HEK293 (cell line): Measurements from ENCODE around the gene KREMEN2.

Experiments
- REPIN1 ChIP-seq: fragments of 450-650 bp; formaldehyde crosslinking; IDR thresholded peaks from 2 replicates; pipeline ENCODE4 v1.5.1; 2017; ENCODE audit warnings: missing biosample characterization, missing genetic modification characterization, low read depth
- SP3 ChIP-seq: fragments of 450-650 bp; formaldehyde crosslinking; IDR thresholded peaks from 2 replicates; pipeline ENCODE4 v1.5.1; 2016; ENCODE audit warnings: missing biosample characterization, missing genetic modification characterization
- TCF7L2 ChIP-seq: IDR thresholded peaks from 2 replicates; pipeline ENCODE4 v1.6.1; 2011; ENCODE audit warnings: low read depth, mild to moderate bottlenecking, inconsistent platforms, low read length, moderate library complexity, borderline replicate concordance
- ZBTB1 ChIP-seq: fragments of 450-650 bp; formaldehyde crosslinking; IDR thresholded peaks from 2 replicates; pipeline ENCODE4 v1.5.1; 2016; ENCODE audit warnings: missing biosample characterization, missing genetic modification characterization
- ZBTB44 ChIP-seq: fragments of 450-650 bp; IDR thresholded peaks from 2 replicates; pipeline ENCODE4 v1.5.1; 2018; ENCODE audit warnings: missing biosample characterization, mild to moderate bottlenecking, missing genetic modification characterization
- ZBTB8A ChIP-seq: fragments of 450-650 bp; formaldehyde crosslinking; IDR thresholded peaks from 2 replicates; pipeline ENCODE4 v1.5.1; 2016; ENCODE audit warnings: missing biosample characterization, missing genetic modification characterization
- ZFP69B ChIP-seq: fragments of 450-650 bp; formaldehyde crosslinking; IDR thresholded peaks from 2 replicates; pipeline ENCODE4 v1.5.1; 2016; ENCODE audit warnings: missing biosample characterization, missing genetic modification characterization
- ZNF10 ChIP-seq: fragments of 450-650 bp; formaldehyde crosslinking; IDR thresholded peaks from 2 replicates; pipeline ENCODE4 v1.5.1; 2017; ENCODE audit warnings: missing biosample characterization, missing genetic modification characterization
- ZNF146 ChIP-seq: fragments of 450-650 bp; formaldehyde crosslinking; IDR thresholded peaks from 2 replicates; pipeline ENCODE4 v1.5.1; 2016; ENCODE audit warnings: missing biosample characterization, missing genetic modification characterization
- ZNF202 ChIP-seq: fragments of 450-650 bp; formaldehyde crosslinking; IDR thresholded peaks from 2 replicates; pipeline ENCODE4 v1.5.1; 2016; ENCODE audit warnings: missing biosample characterization, missing genetic modification characterization, borderline replicate concordance
- ZNF24 ChIP-seq: fragments of 450-650 bp; formaldehyde crosslinking; IDR thresholded peaks from 2 replicates; pipeline ENCODE4 v1.5.1; 2016; ENCODE audit warnings: missing biosample characterization, missing genetic modification characterization
- ZNF248 ChIP-seq: fragments of 450-650 bp; formaldehyde crosslinking; IDR thresholded peaks from 2 replicates; pipeline ENCODE4 v1.5.1; 2017; ENCODE audit warnings: missing biosample characterization, missing genetic modification characterization
- ZNF292 ChIP-seq: fragments of 450-650 bp; formaldehyde crosslinking; IDR thresholded peaks from 2 replicates; pipeline ENCODE4 v1.5.1; 2016; ENCODE audit warnings: low read depth, missing biosample characterization, missing genetic modification characterization, borderline replicate concordance
- ZNF302 ChIP-seq: fragments of 450-650 bp; formaldehyde crosslinking; IDR thresholded peaks from 2 replicates; pipeline ENCODE4 v1.5.1; 2016; ENCODE audit warnings: missing biosample characterization, missing genetic modification characterization, low read depth
- ZNF366 ChIP-seq: fragments of 450-650 bp; formaldehyde crosslinking; conservative IDR thresholded peaks from 2 replicates; pipeline ENCODE4 v1.5.1; 2016; ENCODE audit warnings: missing biosample characterization, missing genetic modification characterization
- ZNF37A ChIP-seq: fragments of 450-650 bp; IDR thresholded peaks from 2 replicates; pipeline ENCODE4 v1.5.1; 2018; ENCODE audit warnings: missing biosample characterization, missing genetic modification characterization
- ZNF394 ChIP-seq: fragments of 450-650 bp; formaldehyde crosslinking; IDR thresholded peaks from 2 replicates; pipeline ENCODE4 v1.5.1; 2016; ENCODE audit warnings: missing biosample characterization, missing genetic modification characterization, mild to moderate bottlenecking, moderate library complexity, borderline replicate concordance
- ZNF473 ChIP-seq: fragments of 450-650 bp; formaldehyde crosslinking; IDR thresholded peaks from 2 replicates; pipeline ENCODE4 v1.5.1; 2017; ENCODE audit warnings: missing biosample characterization, missing genetic modification characterization
- ZNF529 ChIP-seq: fragments of 450-650 bp; formaldehyde crosslinking; IDR thresholded peaks from 2 replicates; pipeline ENCODE4 v1.5.1; 2017; ENCODE audit warnings: missing genetic modification characterization, missing biosample characterization; ENCODE audit not compliant: insufficient replicate concordance
- ZNF544 ChIP-seq: fragments of 450-650 bp; formaldehyde crosslinking; IDR thresholded peaks from 2 replicates; pipeline ENCODE4 v1.5.0; 2017; ENCODE audit warnings: missing biosample characterization, missing genetic modification characterization
- ZNF549 ChIP-seq: fragments of 450-650 bp; IDR thresholded peaks from 2 replicates; pipeline ENCODE4 v1.5.1; 2018; ENCODE audit warnings: missing biosample characterization, missing genetic modification characterization, mild to moderate bottlenecking, inconsistent platforms, moderate library complexity
- ZNF792 ChIP-seq: fragments of 450-650 bp; formaldehyde crosslinking; IDR thresholded peaks from 2 replicates; pipeline ENCODE4 v1.5.1; 2016; ENCODE audit warnings: missing biosample characterization, missing genetic modification characterization
- ZSCAN5A ChIP-seq: fragments of 450-650 bp; formaldehyde crosslinking; IDR thresholded peaks from 2 replicates; pipeline ENCODE4 v1.5.1; 2016; ENCODE audit warnings: missing biosample characterization, missing genetic modification characterization
- TF ChIP-seq, protein P1 (sequence below): fragments of 450-650 bp; formaldehyde crosslinking; IDR thresholded peaks from 2 replicates; pipeline ENCODE4 v1.5.1; 2016; ENCODE audit warnings: missing biosample characterization, missing genetic modification characterization
- TF ChIP-seq, protein P2 (sequence below): fragments of 450-650 bp; formaldehyde crosslinking; IDR thresholded peaks from 2 replicates; pipeline ENCODE4 v1.5.1; 2016; ENCODE audit warnings: missing biosample characterization, missing genetic modification characterization
- TF ChIP-seq, protein P3 (sequence below): fragments of 450-650 bp; formaldehyde crosslinking; IDR thresholded peaks from 2 replicates; pipeline ENCODE4; 2016; ENCODE audit warnings: missing biosample characterization, missing genetic modification characterization
- TF ChIP-seq, protein P4 (sequence below): fragments of 450-650 bp; formaldehyde crosslinking; IDR thresholded peaks from 2 replicates; pipeline ENCODE4 v1.5.1; 2016; ENCODE audit warnings: missing biosample characterization, missing genetic modification characterization

The KREMEN2 gene

DNA sequence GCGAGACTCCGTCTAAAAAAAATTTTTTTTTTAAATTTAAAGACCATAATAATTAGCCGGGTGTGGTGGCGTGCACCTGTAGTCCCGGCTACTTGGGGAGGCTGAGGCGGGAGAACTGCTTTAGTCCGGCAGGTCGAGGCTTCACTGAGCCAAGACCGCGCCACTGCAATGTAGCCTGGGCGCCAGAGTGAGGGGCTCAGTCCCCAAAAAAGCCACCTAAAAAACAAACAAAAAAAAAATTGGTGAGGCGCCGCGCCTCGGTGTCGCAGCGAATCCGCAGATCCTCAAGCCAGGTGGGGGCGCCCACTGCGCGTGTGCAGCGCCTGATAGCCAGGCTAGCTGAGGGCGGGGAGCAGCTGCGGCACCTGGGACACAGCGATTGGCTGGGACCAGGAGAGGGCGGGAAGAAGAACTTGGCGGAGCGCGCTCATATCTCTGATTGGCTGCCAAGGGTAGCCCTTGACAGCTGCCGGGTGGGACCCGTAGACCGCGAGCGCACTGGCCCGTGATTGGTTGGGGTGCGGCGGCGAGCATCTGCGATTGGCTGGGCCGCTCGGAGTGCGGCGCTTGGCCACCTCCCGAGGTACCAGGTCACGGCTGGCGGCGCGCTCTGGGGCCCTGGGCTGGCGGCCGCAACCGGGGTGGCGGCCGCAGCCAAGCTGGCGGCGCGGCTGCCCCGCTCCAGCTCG, 39.7 kb downstream of the KREMEN2 start (continued):
- TF ChIP-seq ZSCAN5A (tag by site-specific recombination) = no peak
- no peak for TF ChIP-seq REPIN1
- TF ChIP-seq, protein P1, sequence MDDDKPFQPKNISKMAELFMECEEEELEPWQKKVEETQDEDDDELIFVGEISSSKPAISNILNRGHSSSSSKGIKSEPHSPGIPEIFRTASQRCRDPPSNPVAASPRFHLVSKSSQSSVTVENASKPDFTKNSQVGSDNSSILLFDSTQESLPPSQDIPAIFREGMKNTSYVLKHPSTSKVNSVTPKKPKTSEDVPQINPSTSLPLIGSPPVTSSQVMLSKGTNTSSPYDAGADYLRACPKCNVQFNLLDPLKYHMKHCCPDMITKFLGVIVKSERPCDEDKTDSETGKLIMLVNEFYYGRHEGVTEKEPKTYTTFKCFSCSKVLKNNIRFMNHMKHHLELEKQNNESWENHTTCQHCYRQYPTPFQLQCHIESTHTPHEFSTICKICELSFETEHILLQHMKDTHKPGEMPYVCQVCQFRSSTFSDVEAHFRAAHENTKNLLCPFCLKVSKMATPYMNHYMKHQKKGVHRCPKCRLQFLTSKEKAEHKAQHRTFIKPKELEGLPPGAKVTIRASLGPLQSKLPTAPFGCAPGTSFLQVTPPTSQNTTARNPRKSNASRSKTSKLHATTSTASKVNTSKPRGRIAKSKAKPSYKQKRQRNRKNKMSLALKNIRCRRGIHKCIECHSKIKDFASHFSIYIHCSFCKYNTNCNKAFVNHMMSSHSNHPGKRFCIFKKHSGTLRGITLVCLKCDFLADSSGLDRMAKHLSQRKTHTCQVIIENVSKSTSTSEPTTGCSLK (tag by site-specific recombination) = no peak
- no peak for TF ChIP-seq ZNF529 (tag by site-specific recombination)
- TF ChIP-seq ZNF248 (tag by site-specific recombination) = no peak
- TF ChIP-seq ZNF37A = no peak
- no peak for TF ChIP-seq TCF7L2
- no peak for TF ChIP-seq ZNF292 (tag by site-specific recombination)
- TF ChIP-seq, protein P2, sequence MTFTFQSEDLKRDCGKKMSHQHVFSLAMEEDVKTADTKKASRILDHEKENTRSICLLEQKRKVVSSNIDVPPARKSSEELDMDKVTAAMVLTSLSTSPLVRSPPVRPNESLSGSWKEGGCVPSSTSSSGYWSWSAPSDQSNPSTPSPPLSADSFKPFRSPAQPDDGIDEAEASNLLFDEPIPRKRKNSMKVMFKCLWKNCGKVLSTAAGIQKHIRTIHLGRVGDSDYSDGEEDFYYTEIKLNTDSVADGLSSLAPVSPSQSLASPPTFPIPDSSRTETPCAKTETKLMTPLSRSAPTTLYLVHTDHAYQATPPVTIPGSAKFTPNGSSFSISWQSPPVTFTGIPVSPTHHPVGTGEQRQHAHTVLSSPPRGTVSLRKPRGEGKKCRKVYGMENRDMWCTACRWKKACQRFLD (tag by site-specific recombination) = no peak
- TF ChIP-seq ZNF202 = no peak
- TF ChIP-seq ZNF10 = no peak; the same call in 1 of the 2 replicates
- TF ChIP-seq ZNF146 (tag by site-specific recombination) = no peak
- TF ChIP-seq ZBTB44 (tag by site-specific recombination) = no peak
- peak; percentile 87 for TF ChIP-seq ZFP69B (tag by site-specific recombination)
- peak; percentile 61 for TF ChIP-seq ZBTB8A (tag by site-specific recombination)
- TF ChIP-seq, protein P3, sequence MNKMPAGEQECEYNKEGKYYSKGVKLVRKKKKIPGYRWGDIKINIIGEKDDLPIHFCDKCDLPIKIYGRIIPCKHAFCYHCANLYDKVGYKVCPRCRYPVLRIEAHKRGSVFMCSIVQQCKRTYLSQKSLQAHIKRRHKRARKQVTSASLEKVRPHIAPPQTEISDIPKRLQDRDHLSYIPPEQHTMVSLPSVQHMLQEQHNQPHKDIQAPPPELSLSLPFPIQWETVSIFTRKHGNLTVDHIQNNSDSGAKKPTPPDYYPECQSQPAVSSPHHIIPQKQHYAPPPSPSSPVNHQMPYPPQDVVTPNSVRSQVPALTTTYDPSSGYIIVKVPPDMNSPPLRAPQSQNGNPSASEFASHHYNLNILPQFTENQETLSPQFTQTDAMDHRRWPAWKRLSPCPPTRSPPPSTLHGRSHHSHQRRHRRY = no peak
- TF ChIP-seq ZNF366 (tag by site-specific recombination) = no peak
- TF ChIP-seq ZNF473 = no peak
- no peak for TF ChIP-seq ZBTB1 (tag by site-specific recombination)
- TF ChIP-seq ZNF24 (tag by site-specific recombination) = no peak
- TF ChIP-seq, protein P4, sequence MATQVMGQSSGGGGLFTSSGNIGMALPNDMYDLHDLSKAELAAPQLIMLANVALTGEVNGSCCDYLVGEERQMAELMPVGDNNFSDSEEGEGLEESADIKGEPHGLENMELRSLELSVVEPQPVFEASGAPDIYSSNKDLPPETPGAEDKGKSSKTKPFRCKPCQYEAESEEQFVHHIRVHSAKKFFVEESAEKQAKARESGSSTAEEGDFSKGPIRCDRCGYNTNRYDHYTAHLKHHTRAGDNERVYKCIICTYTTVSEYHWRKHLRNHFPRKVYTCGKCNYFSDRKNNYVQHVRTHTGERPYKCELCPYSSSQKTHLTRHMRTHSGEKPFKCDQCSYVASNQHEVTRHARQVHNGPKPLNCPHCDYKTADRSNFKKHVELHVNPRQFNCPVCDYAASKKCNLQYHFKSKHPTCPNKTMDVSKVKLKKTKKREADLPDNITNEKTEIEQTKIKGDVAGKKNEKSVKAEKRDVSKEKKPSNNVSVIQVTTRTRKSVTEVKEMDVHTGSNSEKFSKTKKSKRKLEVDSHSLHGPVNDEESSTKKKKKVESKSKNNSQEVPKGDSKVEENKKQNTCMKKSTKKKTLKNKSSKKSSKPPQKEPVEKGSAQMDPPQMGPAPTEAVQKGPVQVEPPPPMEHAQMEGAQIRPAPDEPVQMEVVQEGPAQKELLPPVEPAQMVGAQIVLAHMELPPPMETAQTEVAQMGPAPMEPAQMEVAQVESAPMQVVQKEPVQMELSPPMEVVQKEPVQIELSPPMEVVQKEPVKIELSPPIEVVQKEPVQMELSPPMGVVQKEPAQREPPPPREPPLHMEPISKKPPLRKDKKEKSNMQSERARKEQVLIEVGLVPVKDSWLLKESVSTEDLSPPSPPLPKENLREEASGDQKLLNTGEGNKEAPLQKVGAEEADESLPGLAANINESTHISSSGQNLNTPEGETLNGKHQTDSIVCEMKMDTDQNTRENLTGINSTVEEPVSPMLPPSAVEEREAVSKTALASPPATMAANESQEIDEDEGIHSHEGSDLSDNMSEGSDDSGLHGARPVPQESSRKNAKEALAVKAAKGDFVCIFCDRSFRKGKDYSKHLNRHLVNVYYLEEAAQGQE (tag by site-specific recombination) = no peak
- peak; percentile 77 for TF ChIP-seq SP3
- peak; percentile 96 for TF ChIP-seq ZNF394
- no peak for TF ChIP-seq ZNF792 (tag by site-specific recombination)
- no peak for TF ChIP-seq ZNF549 (tag by site-specific recombination)
- no peak for TF ChIP-seq ZNF544 (tag by site-specific recombination)
- TF ChIP-seq ZNF302 = no peak
